ENCODE data around the gene SPINT1.

GRCh38 chr15:40847223-40847961 is 3.5 kb downstream of the SPINT1 start:
- TF ChIP-seq CTCF (conservative IDR thresholded peaks at IDR 0.05 in 1 of 2, IDR thresholded peaks at IDR 0.05 in 1 of 2; ENCODE audit: low read depth in 1 of 2, low read length in 2 of 2), result no peak
- TF ChIP-seq EZH2 (IDR thresholded peaks at IDR 0.05; ENCODE audit: low read length, missing control alignments), result no peak

Measured in fibroblast of lung (primary cell).